ENCODE measurements around the gene EIF1AD. TPM values are rescaled to one million over a fixed set of nuclear protein-coding genes. Genes with fewer than 3 reads are reported as not detected.
A peak's percentile ranks its signal among the peaks of the same experiment; 100 is the strongest.

EIF1AD gene
- total and polyA plus RNA-seq, 9 of the 15 experiments (the other 6 are each of a cell fraction or from before 2014, with no cell fraction given) = 50.1 to 98.8 (median 58.7) TPM

DNA sequence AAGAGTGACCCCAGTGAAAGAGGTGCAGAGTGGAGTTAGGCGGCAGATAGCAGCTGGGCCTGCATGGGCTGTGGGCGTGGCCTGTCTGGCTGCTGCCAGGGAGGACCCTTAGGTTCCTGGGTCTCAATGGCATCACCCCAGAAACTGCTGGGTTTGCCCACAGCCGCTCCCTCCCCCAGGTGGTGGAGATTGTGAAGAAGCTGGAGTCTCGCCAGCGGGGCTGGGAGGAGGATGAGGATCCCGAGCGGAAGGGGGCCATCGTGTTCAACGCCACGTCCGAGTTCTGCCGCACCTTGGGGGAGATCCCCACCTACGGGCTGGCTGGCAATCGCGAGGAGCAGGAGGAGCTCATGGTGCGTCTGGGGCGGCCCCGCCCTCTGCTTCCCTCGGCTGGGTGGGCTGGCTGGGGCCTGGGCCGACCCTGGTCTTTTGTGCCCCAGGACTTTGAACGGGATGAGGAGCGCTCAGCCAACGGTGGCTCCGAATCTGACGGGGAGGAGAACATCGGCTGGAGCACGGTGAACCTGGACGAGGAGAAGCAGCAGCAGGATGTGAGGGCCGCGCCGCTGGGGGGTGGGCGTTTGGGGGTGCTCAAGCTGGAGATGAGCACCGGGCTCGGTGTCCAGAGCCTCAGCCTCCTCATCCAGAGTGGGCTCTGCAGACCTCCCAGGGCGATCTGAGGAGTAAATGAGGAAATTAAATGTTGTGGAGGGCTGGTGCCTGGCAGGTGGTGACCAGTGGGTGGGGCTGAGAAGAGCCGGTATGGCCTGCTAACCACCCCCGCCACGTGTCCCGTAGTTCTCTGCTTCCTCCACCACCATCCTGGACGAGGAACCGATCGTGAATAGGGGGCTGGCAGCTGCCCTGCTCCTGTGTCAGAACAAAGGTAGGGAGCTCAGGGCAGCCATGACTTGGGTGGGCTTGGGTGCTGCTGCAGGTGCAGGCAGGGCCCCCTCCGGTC is 25.5 kb downstream of the EIF1AD start:
- Histone ChIP-seq H3K27me3 (ENCODE audit: control insufficient read depth in 2 of 2, insufficient read depth in 2 of 2, low read length in 2 of 2) (no peaks in the 10 kb centered on the region), H3K9ac (ENCODE audit: insufficient read depth in 1 of 2, low read depth in 2 of 2, low read length in 2 of 2) (peak overlapping the region in 1 of 2 experiments; percentile 26; a peak in 1 of 4 replicates), H3K4me3 (no peak overlapping the region), H3K4me1 (replicated peaks in 1 of 2; ENCODE audit: control insufficient read depth in 2 of 2, insufficient read depth in 2 of 2, low read length in 2 of 2) (peaks cover 0 to 20% of the 10 kb centered on the region in 2 experiments; a peak in 2 of 5 replicates), H3K27ac (ENCODE audit: extremely low read depth, low read depth, low read length) (no peak overlapping the region), H3K9me3 (replicated peaks; ENCODE audit: control insufficient read depth, insufficient read depth, low read depth, low read length) (no peaks in the 10 kb centered on the region), H2AFZ (ENCODE audit: low read depth, low read length) (no peak overlapping the region), H3K9me1 (ENCODE audit: control insufficient read depth, insufficient read depth, low read length) (no peaks in the 10 kb centered on the region), H3K4me2 (ENCODE audit: insufficient read depth, low read length) (no peak overlapping the region), H3K36me3 (ENCODE audit: control insufficient read depth, insufficient read depth, low read length) (peaks cover 59% of the 10 kb centered on the region), H3K79me2 (ENCODE audit: control insufficient read depth, insufficient read depth, low read length) (no peaks in the 10 kb centered on the region), H4K20me1 (replicated peaks; ENCODE audit: control insufficient read depth, insufficient read depth, low read length) (no peaks in the 10 kb centered on the region)
- ChIA-PET CTCF (ENCODE audit: low intra/inter-chr PET ratio) (interaction anchor here (0.6 to 0.7 kb wide), 2 partner anchors 31 to 456 kb away, joined by 3 to 4 read pairs; partner anchors contain the start of gene TSGA10IP), POLR2A (interaction anchor here (0.6 to 1.8 kb wide), 7 partner anchors 16 to 88 kb away, joined by 3 to 9 read pairs (median 3); partner anchors contain the start of gene FIBP)
- no peak for ATAC-seq
- WGBS (ENCODE audit: insufficient coverage, low coverage, missing lambda C conversion rate) = 87% methylated on average over 29 of the region's 43 CpGs
- in situ Hi-C loops (cut with MboI) = no loop called here
- BruUV-seq (replicated peaks) = no TSS peak
- intact Hi-C loops (cut with micrococcal nuclease) = no loop called here
- no peak for DNase-seq (ENCODE audit: extremely low read depth in 1 of 4, low spot score in 3 of 4)
- TF ChIP-seq KDM4B (IDR thresholded peaks at IDR 0.05; ENCODE audit: borderline replicate concordance in 2 of 2, low read depth in 1 of 2) (no peak), RBFOX2 (IDR thresholded peaks at IDR 0.05; ENCODE audit: low read depth, low read length) (peak; percentile 51), POLR2G (IDR thresholded peaks at IDR 0.05; ENCODE audit: low read depth, low read length) (peak; percentile 64), ZNF644 (tag; IDR thresholded peaks at IDR 0.05; ENCODE audit: low read depth) (no peak)
- FAIRE-seq = no peak

Data from K562 (cell line).